ENCODE measurements around the gene PTER.

DNA sequence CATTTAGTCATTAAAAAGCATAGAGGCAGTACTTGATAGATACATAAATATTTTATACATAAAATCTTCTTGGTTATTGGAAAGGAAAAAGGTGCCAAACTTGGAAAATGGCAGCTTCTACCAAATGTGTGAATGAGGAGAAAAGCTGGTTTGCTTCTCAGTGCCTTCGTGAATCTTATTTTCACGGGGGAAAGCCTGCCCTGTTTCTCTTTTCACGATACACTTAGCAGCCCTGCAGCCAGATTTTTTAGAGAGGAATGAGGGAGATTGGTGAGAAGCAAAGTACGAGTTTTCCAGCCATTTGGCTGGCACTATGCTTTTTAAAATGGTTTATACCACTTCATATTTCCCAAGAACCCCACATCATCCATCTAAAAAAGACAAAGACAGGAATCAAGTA lies 107.8 kb downstream of the PTER start:
- no peak for TF ChIP-seq CTCF (IDR thresholded peaks at IDR 0.05; ENCODE audit: poor library complexity)
- no peak for TF ChIP-seq EZH2 (IDR thresholded peaks at IDR 0.05; ENCODE audit: borderline replicate concordance)
- no peak for TF ChIP-seq EZH2phosphoT487 (IDR thresholded peaks at IDR 0.05; ENCODE audit: low read depth, severe bottlenecking, unreplicated experiment)

Measured in hepatocyte (in vitro differentiated cells).